SIG-M5 treated with dmso at 0.1 percent for 504 hours (cell line): ENCODE measurements around the gene SETSIP.
A peak's percentile ranks its signal among the peaks of the same experiment; 100 is the strongest.
"Not testable (repeated sequence)": the region's sequence is repeated elsewhere in the genome, so short reads cannot be mapped to it uniquely, and the experiment has no call there.

Experiments used
- DNase-seq: peaks from one replicate; lab custom pipeline; 2025; ENCODE audit not compliant: unreplicated experiment; lab: John Stamatoyannopoulos, UW

Gene SETSIP, protein sequence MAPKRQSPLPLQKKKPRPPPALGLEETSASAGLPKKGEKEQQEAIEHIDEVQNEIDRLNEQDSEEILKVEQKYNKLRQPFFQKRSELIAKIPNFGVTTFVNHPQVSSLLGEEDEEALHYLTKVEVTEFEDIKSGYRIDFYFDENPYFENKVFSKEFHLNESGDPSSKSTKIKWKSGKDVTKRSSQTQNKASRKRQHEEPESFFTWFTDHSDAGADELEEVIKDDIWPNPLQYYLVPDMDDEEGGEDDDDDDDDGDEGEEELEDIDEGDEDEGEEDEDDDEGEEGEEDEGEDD

DNA sequence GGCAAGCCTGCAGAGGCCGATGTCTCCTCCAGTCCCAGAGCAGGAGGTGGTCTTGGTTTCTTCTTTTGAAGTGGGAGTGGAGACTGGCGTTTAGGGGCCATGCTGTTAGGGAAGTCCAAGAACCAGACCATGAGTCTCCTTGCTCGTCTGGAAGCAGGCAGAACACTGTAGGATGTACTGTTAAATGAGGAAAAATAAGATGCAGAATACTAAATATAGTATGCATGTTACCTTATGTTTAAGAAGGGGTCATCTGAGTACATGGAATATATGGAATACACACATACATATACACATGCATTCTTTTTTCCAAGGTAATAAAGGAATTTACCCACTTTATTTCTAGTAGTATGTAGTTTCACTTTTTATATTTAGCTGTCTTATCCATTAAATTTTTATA lies at the start of gene SETSIP:
Gene SETSIP (minus strand): TSS at position 101 of the 400 bp plus-strand sequence. CDS start 0 bp downstream, at position 101.
- DNase-seq: no peak

DNA sequence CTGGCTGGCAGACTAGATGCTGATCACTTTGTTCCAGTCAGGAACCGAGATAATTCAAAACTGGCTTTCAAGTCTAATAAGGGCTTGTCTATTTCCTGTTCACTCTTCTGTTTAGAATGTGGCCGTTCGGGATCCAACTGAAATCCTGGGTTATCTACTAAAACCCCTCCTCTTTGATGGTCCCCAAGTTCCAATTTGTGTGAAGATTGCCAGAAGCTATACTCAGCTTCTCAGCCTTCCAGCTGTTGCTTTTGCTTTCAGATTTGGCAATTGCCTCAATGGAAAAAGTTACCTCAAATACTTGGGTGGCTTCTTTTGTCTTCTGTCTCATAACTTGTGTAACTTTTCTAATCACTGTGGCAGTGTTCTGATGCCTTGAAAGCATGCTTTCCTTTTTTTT lies 48.7 kb upstream of the SETSIP start:
- DNase-seq: no peak

DNA sequence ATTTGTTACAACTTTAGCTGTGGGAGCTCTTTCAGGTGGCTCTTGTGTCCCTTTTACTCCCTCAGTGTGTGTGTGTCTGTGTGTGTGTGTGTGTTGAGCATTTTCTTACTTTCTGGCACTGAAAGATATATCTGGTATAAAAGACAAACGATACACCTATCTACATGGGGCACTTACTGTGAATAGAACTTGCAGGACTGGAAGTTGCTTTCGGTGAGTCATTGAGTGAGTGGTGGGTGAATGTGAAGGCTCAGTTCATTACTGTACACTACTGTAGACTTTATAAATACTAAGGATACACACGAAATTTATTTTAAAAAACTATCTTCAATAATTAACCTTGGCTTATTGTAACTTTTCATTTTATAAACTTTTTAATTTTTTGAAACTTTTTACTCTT lies 43.6 kb upstream of the SETSIP start:
- DNase-seq: no peak

DNA sequence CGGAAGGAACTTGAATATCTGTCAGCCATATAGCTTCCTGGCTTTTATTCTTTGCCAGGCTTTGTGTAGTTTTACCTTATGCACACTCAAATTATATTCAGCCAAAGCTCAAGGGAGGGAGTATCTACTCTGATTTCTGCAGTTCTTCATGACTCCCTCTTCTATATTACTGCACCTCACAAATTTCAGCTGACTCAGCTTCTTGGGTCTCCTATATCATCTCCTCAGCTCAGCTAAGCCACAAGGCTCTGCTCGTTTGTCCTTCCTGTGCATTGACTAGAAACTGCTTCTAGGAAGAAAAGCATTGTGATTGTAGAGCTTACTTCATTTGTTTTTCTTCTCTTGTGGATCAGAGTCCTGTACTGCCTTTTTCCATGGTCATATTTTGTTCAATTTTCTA lies 42.3 kb upstream of the SETSIP start:
- no peak for DNase-seq

DNA sequence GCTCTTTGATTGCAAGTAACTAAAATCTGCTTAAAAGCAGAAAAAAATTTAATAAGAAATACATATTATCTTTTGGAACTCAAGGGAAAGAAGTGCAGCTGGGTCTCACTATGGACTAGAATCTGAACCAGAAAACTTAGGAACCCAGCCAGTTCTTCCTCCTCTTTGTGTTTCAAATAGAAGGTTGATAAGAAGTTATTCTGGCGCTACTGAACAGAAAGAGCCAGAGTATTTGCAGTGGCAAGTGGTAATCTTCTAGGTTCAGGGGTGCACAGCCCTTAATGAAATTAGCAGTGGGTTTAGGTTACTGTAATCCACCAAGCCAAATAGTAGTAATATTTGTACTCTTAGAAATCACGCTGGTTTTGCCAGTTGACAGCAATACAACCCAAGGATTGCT lies 33.4 kb upstream of the SETSIP start:
- DNase-seq: no peak

DNA sequence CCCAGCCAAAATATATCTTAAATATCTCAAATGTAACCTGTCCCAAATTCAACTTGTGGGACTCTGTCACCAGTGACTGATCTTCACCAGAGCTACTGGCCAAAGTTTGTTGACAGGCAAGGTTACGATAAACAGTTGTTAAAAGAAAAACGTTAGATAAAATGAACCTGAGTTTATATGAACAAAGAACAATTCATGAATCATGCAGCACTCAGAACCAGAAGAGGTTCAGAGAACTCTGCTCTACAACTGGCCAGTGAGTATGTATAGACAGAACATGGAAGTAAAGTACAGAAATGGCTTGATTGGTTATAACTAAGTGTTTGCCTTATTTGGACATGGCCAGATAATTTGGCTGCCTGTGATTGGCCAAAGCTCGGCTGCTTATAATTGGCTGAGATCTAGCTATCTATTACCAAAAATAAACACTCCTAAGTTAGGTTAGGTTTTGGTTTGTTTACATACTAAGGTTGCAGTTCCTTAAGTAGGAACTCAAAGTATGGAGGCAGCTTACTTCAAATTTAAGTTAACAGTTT lies 30.4 kb upstream of the SETSIP start:
- DNase-seq: no peak

DNA sequence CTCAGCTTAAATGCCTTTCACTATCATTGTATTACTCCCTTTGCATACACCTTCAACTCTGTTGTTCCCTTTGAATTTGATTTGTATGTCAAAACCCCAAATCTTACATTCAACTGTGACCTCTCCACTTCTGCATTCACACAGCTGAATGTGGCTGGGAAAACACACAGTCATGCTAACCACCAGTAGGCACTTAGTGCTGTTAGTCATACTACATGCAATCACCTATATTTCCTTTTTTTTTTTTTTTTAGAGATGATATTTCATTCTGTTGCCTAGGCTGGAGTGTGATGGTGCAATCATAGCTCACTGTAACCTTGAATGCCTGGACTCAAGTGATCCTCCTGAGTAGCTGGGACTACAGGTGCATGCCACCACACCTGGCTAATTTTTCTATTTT lies 21.1 kb upstream of the SETSIP start:
- peak; percentile 81 for DNase-seq

DNA sequence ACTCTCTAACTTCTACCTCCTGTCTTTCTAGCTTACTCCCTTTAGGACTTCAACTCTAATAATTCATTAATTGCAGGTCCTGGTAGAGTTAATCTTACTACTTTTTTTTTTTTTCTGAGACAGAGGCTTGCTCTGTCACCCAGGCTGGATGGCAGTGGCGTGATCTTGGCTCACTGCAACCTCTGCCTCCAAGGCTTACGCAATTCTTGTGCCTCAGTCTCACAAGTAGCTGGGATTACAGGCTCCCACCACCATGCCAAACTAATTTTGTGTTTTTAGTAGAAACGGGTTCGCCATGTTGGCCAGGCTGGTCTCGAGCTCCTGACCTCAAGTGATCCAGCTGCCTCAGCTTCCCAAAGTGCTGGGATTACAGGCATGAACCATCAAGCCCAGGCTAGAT lies 20.7 kb upstream of the SETSIP start:
- peak; percentile 6 for DNase-seq

DNA sequence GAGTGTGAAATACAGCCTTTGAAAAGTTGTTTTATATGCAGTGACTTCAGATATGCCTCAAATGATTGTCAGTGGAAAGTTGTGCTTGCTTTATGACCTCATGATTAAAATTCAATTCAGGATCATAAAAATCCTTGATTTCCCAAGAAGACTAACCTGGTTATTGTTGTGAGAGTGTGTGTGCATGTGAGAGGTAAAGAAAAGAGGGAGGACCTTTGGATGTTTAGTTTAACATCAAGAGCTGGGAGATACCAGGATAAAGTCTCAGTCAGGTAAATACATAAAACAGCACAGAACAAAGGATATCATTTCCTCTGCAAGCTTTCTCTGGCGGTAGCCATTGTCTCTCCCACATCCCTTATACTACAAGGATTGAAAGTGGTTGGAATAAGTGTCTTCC lies 19.4 kb upstream of the SETSIP start:
- DNase-seq: no peak

DNA sequence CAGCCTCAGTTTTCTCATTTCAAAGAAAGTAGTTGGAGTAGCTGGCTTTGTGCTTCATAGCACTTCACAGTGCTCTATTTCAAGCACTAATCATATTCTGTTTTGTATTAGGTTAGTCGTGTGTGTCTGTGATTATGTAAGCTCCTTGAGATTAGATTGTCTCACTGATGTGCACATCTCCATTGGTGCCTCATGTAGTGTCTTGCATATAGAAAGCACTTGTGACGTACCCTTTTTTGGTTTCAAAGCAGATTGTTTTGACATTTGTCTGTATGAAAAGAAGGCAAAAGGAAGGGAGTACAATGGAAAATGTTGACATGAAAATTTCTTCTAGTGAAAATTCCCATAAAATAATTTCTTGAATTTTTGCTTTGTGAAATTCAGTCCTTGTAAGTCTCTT lies 18.9 kb upstream of the SETSIP start:
- DNase-seq: no peak

DNA sequence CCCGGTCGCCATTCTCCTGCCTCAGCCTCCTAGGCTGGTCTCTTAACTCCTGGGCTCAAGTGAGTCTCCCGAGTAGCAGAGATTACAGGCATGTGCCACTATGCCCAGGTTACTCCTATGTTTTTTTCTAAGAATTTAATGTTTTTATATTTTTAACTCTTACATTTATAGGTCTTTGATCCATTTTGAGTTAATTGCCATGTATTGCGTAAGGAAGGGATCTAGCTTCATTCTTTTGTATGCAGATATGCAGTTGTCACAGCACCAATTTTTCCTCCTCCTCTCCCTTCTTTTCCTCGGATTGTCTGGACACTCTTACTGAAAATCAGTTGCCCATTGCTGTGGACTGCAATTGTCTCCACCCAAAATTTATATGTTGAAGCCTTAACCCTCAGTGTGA lies 16.4 kb upstream of the SETSIP start:
- no peak for DNase-seq

DNA sequence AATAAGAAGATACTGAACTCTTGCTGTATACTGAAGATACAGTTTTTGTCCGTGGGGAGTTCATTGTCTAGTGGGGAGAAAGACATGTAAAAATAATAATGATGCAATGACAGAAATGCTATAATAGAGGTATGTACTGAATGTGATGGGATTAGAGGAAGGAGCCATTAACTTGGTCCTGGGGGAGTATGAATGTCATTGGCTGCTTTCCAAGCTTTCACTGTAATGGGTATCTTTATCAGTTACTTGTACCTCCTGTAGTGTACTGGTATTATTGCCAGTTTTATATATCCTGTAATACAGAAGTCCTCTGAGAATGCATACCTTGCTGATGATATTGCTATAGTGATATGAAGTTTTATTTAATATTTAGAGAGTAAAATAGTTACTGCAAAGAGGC lies 12.3 kb upstream of the SETSIP start:
- no peak for DNase-seq

DNA sequence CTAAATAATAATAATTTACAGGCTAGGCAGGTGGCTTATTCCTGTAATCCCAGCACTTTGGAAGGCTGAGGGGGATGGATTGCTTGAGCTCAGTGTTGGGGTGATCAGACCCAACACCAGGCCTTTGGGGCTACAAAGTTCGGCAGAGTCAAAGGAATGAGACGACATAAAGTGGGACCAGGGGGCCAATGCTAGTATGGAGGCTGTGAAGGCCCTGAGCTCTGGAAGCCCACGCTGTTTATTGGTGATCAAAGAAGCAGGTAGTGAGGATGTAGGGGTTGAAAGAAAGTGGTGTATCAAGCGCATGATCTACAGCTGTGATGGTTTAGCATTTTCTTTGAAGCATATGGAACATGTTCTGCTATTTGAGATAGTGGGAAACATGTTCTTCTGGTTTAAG lies 10.5 kb upstream of the SETSIP start:
- no peak for DNase-seq

DNA sequence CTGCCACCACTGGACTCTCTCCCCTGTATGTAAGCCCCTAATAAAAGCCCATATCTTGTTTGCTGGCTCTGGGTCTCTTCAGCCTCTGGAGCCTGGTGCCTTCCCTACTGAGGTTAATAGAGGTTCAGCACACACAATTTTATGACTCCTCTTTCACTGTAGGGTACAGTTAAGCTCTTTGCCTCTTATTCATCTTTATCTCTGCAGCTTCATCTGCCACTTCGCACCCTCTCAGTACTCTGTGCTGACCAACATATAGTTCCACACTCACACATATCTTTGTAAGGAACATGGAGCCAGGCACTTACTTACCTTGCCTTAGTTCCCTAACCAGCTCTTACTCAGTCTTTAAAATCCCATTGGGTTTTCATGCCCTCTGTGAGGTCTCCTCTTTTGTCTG lies 9.4 kb upstream of the SETSIP start:
- no peak for DNase-seq

DNA sequence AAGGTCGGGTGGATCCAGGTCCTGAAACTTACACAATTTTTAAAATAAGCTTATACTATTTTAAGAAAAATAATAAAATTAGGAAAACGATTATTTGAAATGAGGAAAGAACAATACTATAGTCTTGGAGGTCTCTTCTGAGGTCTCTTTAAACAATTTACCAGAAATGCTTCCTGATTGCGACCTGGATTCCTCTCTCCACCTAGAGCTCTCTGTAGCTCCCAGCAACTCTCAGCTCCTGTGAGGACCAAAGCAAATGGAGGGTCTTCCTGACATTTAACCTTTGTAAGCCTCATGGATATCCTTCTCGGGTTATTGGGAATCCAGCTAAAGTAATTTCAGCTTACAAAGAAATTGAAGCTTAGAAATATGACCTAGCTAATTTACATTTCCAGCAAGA lies 5.8 kb upstream of the SETSIP start:
- no peak for DNase-seq

DNA sequence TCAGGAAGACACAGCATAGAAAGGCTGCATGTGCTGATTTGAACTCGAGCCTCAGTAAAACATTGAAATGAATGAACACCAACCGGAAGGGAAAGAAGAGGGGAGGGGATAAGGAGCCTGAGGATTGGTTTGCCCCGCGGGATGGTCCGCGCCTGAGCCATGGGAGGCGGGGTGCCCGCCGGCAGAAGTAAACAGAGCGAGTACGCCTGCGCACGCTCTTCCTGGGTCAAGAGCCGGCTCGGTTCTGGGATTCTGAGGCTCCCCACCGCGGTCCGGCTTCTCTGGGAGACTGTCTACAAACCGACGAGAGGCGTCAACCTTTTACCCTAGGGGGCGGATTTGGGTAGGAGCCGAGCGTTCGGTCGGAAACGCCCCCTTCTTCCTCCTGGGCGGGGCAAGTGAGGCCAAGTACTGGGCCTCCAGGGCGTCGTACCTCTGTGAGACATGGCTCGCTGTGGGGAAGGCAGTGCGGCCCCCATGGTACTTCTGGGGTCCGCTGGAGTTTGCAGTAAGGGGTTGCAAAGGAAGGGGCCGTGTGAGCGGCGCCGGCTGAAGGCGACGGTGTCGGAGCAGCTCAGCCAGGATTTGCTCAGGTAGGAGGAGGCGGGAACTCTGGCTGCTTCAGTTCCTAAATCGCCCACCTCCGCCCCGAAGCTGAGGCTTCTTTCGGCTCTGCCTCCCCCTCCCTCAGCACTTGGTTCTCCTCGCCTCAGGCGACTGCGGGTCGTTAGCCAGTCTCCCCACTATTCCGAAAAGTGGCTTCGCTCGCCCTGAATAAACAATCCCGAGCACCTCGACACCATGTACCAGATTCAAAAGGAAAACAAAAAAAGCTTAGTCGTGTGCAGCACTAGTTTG lies 5.1 kb upstream of the SETSIP start, which contains the start of gene BTBD8:
Gene BTBD8 (plus strand): TSS at position 218 of the 858 bp plus-strand sequence. CDS start 227 bp downstream, at position 445.
- DNase-seq: peak; percentile 55

DNA sequence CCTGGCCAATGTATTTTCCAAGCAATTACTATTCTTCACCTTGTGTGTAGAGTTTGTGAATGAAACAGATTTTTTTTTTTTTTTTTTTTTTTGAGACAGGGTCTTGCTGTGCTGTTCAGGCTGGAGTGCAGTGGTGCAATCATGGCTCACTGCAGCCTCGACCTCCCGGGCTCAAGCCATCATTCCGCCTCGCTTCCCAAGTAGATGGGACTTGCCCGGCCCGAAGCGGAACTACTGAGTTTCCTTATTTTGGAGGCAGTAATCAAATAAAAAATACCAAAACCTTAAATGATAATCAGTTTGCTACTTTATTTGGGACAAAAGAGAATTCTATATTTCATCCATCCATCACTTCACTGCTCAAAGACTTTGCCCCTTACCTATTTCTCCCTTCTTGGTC lies 4.2 kb upstream of the SETSIP start:
- no peak for DNase-seq

DNA sequence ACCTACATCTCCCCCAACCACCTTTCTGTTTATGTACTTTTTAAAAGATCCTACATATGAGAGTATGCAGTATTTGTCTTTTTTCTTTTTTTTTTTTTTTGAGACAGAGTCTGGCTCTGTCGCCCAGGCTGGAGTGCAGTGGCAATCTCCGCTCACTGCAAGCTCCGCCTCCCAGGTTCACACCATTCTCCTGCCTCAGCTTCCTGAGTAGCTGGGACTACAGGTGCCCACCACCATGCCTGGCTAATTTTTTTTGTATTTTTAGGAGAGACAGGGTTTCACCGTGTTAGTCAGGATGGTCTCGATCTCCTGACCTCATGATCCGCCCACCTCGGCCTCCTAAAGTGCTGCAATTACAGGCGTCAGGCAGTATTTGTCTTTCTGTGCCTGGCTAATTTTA lies 2.9 kb upstream of the SETSIP start:
- DNase-seq: not testable (repeated sequence)

DNA sequence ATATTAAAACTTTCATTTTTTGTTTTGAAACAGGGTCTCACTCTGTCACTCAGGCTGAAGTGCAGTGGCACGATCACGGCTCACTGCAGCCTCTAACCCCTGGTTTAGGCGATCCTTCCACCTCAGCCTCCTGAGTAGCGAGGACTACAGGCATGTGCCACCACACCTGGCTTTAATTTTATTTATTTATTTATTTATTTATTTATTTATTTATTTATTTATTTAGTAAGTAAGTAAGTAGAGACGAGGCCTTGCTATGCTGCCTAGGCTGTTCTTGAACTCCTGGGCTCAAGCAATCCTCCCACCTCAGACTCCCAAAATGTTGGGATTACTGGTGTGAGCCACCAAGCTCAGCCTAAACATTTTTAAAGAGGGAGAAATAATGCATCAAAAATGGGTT lies 1.2 kb upstream of the SETSIP start:
- DNase-seq: no peak

DNA sequence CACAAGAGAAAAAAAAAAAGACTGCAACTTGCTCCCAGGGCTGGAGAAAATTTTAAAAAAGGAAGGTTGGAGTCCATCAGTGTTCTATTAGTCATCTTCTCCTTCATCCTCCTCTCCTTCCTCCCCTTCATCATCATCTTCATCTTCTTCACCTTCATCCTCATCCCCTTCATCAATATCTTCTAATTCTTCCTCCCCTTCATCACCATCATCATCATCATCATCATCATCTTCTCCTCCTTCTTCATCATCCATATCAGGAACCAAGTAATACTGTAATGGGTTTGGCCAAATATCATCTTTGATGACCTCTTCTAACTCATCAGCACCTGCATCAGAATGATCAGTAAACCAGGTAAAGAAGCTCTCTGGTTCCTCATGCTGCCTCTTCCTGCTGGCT lies 765 bp downstream of the SETSIP start:
- DNase-seq: not testable (repeated sequence)

DNA sequence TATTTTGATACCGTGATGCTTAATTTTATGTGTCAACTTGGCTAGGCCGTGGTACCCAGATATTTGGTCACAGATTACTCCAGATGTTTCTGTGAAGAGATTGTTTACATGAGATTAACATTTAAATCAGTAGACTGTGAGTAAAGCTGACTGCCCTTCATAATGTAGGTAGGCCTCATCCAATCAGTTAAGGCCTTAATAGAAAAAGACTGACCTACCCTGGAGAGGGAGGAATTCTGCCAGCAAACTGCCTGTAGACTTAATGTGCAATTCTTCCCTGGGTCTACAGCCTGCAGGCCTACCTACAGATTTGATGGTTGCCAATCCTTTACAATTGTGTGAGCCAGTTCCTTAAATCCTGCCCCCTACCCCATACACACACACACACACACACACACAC lies 4.3 kb downstream of the SETSIP start:
- DNase-seq: no peak

DNA sequence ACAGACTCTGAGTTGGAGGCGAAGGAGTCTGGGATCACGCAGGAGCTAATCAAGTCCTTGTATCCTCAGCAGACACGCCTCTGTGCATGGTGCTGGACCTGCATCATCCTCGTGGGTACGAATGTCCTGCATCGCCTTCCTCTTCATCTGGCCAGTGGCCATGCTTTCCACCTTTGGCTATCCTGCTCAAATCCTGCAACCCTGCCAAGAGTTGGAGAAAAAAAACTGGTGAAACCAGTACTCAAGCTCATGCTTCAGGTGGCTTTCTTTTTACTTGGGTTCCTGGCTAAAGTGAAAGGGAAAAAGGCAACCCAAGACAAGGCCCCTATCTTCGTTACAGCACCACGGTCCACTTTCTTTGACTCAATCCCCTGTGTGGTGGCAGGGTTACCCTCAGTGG lies 8.9 kb downstream of the SETSIP start:
- DNase-seq: no peak
